ENCODE measurements around the gene BRAT1.

GRCh38 chr7:2585446-2585845 lies 30.1 kb upstream of the BRAT1 start:
- no peak for TF ChIP-seq CTCF (IDR thresholded peaks at IDR 0.05; ENCODE audit: insufficient read depth, low read depth, low read length)
- TF ChIP-seq EZH2 (IDR thresholded peaks at IDR 0.05; ENCODE audit: insufficient read depth, low read length): no peak

Data from astrocyte (in vitro differentiated cells and primary cell).